ENCODE measurements around the gene TMEM150B.

DNA sequence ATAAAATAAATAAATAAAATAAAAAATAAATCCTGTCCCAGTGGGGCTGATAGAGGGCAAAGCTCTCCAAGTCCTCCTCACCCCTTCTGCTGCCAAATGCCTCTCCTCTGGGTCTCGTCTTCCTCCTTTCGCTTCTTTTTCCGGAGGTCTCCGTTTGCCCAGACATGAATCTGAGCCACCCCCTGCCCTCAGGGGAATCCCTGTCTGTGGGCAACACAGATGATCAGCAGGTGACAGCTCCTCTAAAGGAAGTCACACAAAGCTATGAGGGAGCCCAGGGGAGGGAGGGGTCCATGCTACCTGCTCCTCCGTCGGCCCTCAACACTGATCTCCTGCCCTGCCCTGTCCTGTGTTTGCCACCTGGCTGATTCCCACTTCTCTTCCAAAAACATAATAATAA is 479 bp downstream of the TMEM150B start:
- no peak for TF ChIP-seq CTCF (conservative IDR thresholded peaks at IDR 0.05; ENCODE audit: low read length)
- no peak for TF ChIP-seq EZH2phosphoT487 (IDR thresholded peaks at IDR 0.05; ENCODE audit: borderline replicate concordance, low read depth, low read length)
